GM12875 (cell line): Measurements from ENCODE around the gene COBLL1.

Source experiments
- H3K4me3 ChIP-seq: one replicate; pipeline ENCODE4 v1.5.1; 2011; ENCODE audit warnings: low read depth, low read length, control low read depth
- TF ChIP-seq, protein P1 (sequence below): IDR thresholded peaks from 2 replicates; pipeline ENCODE4 v1.5.1; 2011; ENCODE audit warnings: low read depth, mild to moderate bottlenecking, control low read depth, inconsistent platforms, low read length, moderate library complexity, borderline replicate concordance; ENCODE audit not compliant: insufficient read depth

The COBLL1 gene

DNA sequence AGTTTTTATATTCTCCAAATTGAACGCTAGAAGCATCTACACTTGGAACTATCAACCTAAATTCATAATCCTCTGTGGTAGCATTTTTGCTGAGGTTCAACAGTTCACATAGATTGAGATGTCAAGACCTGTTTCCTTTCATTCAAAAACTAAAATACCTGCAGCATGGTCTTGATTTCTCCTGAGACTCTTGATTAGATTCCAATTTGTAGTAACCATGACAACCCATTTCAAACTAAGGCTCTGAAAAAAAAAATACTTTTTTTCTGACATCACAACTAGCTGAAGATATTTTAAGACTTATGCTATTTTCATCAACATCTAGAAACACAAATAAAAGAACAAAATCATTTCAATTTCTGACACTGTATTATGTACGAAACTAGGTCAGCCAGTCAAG is 29.8 kb downstream of the COBLL1 start:
- TF ChIP-seq, protein P1, sequence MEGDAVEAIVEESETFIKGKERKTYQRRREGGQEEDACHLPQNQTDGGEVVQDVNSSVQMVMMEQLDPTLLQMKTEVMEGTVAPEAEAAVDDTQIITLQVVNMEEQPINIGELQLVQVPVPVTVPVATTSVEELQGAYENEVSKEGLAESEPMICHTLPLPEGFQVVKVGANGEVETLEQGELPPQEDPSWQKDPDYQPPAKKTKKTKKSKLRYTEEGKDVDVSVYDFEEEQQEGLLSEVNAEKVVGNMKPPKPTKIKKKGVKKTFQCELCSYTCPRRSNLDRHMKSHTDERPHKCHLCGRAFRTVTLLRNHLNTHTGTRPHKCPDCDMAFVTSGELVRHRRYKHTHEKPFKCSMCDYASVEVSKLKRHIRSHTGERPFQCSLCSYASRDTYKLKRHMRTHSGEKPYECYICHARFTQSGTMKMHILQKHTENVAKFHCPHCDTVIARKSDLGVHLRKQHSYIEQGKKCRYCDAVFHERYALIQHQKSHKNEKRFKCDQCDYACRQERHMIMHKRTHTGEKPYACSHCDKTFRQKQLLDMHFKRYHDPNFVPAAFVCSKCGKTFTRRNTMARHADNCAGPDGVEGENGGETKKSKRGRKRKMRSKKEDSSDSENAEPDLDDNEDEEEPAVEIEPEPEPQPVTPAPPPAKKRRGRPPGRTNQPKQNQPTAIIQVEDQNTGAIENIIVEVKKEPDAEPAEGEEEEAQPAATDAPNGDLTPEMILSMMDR = no peak
- no peak overlapping the region for H3K4me3 ChIP-seq

- H3K4me3 ChIP-seq = no peak overlapping the region
- TF ChIP-seq, protein P1 = no peak
Measured at GRCh38 chr2:164810843-164811242, 30.8 kb downstream of the COBLL1 start.

DNA sequence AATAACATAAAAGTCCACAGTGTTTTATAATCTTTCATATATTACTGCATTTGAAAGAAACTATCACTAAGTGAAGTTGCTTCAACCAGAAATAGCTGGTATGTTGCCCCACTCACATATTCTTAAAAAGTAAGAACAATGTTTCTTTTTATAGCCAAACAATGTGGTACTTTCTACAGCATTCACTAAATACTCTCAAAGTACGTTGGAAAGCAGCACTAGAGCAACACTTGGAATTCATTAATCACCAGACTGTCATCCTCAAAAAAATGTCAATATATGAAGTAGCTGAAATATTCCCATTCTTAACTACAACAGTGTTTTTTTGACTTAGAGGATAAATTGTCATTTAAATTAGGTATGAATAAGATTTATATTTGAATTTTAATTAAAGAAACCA is 32.8 kb downstream of the COBLL1 start:
- TF ChIP-seq, protein P1 = no peak
- no peak overlapping the region for H3K4me3 ChIP-seq

DNA sequence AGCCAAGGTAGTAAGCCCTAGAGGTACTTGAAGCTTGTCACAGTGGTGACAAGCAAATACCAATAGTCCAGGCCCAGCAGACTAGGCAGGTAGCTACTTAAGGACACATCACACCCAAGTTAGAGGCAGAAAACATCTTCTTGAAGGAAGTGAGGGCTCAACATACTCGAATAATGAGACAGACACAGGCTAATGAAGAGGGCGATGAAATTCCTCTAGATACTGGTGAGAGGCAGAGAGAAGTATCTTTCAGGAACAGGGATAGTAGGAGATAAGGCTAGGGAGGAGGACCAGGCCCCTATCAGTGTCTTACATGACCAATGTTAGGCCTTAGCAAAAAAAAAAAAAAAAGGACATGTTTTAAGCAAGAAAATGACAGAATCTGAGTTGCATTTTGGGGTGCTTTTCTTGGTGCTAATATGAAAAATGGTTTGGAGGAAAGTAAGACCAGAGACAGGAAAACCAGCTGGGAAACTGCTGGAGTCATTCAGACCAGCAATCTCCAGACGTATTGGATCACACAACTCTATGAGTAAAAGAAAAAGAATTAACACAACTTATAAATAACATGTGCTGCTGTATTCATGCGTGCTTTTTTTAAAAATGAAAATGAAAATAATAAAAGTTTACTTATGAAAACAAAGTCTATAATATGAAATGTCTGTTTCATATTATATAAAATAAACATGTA is 37.7 kb downstream of the COBLL1 start:
- TF ChIP-seq, protein P1 = no peak
- H3K4me3 ChIP-seq = no peak overlapping the region

GRCh38 chr2:164802095-164802707 is 39.4 kb downstream of the COBLL1 start:
- TF ChIP-seq, protein P1 = no peak
- H3K4me3 ChIP-seq = no peak overlapping the region

DNA sequence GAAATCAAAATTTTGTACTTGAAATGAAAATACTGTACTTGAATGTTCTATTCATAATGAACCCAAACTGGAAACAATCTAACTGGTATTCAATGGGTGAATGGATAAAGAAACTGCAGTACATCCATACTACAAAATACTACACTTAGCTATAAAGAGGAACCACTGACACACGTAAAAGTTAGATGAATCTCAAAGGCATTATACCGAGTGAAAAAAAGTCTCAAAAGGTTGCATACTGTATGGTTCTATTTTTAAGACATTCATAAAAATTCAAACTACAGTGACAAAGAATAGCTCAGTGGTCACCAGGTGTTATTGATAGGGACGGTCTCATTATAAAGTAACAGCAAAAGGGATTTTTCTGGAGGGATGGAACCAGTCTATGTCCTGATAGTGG is 41.1 kb downstream of the COBLL1 start:
- TF ChIP-seq, protein P1 = no peak
- H3K4me3 ChIP-seq = no peak overlapping the region

DNA sequence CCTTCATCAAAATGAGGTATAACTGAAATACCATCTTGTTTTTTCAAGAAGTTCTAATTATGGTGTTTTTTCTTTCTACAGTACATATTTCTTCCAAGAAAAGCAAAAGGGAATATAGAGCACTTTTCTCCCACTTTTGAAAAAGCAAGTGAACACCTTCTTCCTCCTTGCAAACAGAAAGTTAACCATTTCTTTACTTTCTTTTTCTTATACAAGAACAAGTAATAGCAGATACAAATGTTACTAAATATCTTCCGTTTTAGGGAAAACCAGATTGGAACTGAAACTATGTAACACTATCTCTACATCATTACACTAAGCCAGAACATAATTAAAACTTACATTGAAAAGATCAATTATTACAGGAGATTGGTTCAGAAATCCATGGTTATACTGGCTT is 44.0 kb downstream of the COBLL1 start:
- TF ChIP-seq, protein P1 = no peak
- H3K4me3 ChIP-seq = no peak overlapping the region
